HEK293 (cell line): Measurements from ENCODE around the gene ASCL5.
A peak's percentile ranks its signal among the peaks of the same experiment; 100 is the strongest.

Experiments used
- CTCF ChIA-PET: fragments of 350-600 bp; formaldehyde crosslinking; extraction: SDS; loops from one replicate; lab custom pipeline; 2021; ENCODE audit warnings: antibody characterized with exemption; lab: Yijun Ruan, JAX
- POLR2A ChIA-PET: fragments of 300-600 bp; formaldehyde crosslinking; extraction: SDS; loops from one replicate; lab custom pipeline; 2020; ENCODE audit warnings: antibody characterized with exemption, inconsistent platforms; lab: Yijun Ruan, JAX
- H3K27ac ChIP-seq: fragments of 200-500 bp; sonication (Bioruptor generic); 2 replicates; pipeline ENCODE4 v1.5.1; 2014; ENCODE audit warnings: low read depth, low read length, control low read depth, inconsistent platforms; ENCODE audit errors: extremely low read depth
- H3K36me3 ChIP-seq, 2 experiments: fragments of 200-500 bp in 1 of 2; sonication (Bioruptor generic) in 1 of 2; 1 replicate in 1 of 2; 2 replicates in 1 of 2; pipeline ENCODE4 v1.5.1; 2014 to 2017; ENCODE audit warnings: inconsistent platforms in 2 of 2, low read length in 2 of 2; ENCODE audit not compliant: control insufficient read depth in 2 of 2, insufficient read depth in 1 of 2
- H3K4me1 ChIP-seq: fragments of 200-500 bp; sonication (Bioruptor generic); 2 replicates; pipeline ENCODE4 v1.5.1; 2014; ENCODE audit warnings: mild to moderate bottlenecking, low read length, inconsistent platforms; ENCODE audit not compliant: control insufficient read depth, insufficient read depth
- H3K4me3 ChIP-seq: 2 replicates; pipeline ENCODE4 v1.5.1; 2011; ENCODE audit warnings: low read depth, mild to moderate bottlenecking, control low read depth, low read length, moderate library complexity
- H3K9me3 ChIP-seq: fragments of 200-500 bp; sonication (Bioruptor generic); 2 replicates; pipeline ENCODE4 v1.5.1; 2014; ENCODE audit warnings: low read depth, low read length, inconsistent platforms; ENCODE audit not compliant: control insufficient read depth, insufficient read depth
- AEBP2 ChIP-seq: fragments of 450-650 bp; formaldehyde crosslinking; IDR thresholded peaks from 2 replicates; pipeline ENCODE4 v1.5.1; 2016; ENCODE audit warnings: missing biosample characterization, missing genetic modification characterization, borderline replicate concordance
- CTCF ChIP-seq: fragments of 450-650 bp; formaldehyde crosslinking; IDR thresholded peaks from 2 replicates; pipeline ENCODE4 v1.5.1; 2016; ENCODE audit warnings: missing biosample characterization, missing genetic modification characterization
- EGR2 ChIP-seq: fragments of 450-650 bp; formaldehyde crosslinking; IDR thresholded peaks from 2 replicates; pipeline ENCODE4 v1.5.1; 2016; ENCODE audit warnings: low read depth, missing biosample characterization, missing genetic modification characterization
- GLI4 ChIP-seq: fragments of 450-650 bp; formaldehyde crosslinking; IDR thresholded peaks from 2 replicates; pipeline ENCODE4 v1.5.1; 2016; ENCODE audit warnings: missing biosample characterization, missing genetic modification characterization
- IKZF3 ChIP-seq: fragments of 450-650 bp; IDR thresholded peaks from 2 replicates; pipeline ENCODE4 v1.5.0; 2018; ENCODE audit warnings: missing biosample characterization, mild to moderate bottlenecking, missing genetic modification characterization, moderate library complexity
- SCRT2 ChIP-seq: fragments of 450-650 bp; formaldehyde crosslinking; IDR thresholded peaks from 2 replicates; pipeline ENCODE4 v1.5.1; 2016; ENCODE audit warnings: missing biosample characterization, missing genetic modification characterization
- ZBTB21 ChIP-seq: fragments of 450-650 bp; formaldehyde crosslinking; IDR thresholded peaks from 2 replicates; pipeline ENCODE4 v1.5.1; 2017; ENCODE audit warnings: missing biosample characterization, missing genetic modification characterization
- ZBTB6 ChIP-seq: fragments of 450-650 bp; formaldehyde crosslinking; IDR thresholded peaks from 2 replicates; pipeline ENCODE4 v1.5.1; 2017; ENCODE audit warnings: missing biosample characterization, missing genetic modification characterization
- ZFHX2 ChIP-seq: fragments of 450-650 bp; formaldehyde crosslinking; conservative IDR thresholded peaks from 2 replicates; pipeline ENCODE4 v1.5.1; 2016; ENCODE audit warnings: missing biosample characterization, missing genetic modification characterization
- ZFP41 ChIP-seq: fragments of 450-650 bp; formaldehyde crosslinking; IDR thresholded peaks from 2 replicates; pipeline ENCODE4 v1.5.1; 2016; ENCODE audit warnings: missing biosample characterization, missing genetic modification characterization, borderline replicate concordance
- ZFP69B ChIP-seq: fragments of 450-650 bp; formaldehyde crosslinking; IDR thresholded peaks from 2 replicates; pipeline ENCODE4 v1.5.1; 2016; ENCODE audit warnings: missing biosample characterization, missing genetic modification characterization
- ZNF114 ChIP-seq: fragments of 450-650 bp; formaldehyde crosslinking; IDR thresholded peaks from 2 replicates; pipeline ENCODE4 v1.5.0; 2017; ENCODE audit warnings: missing biosample characterization, missing genetic modification characterization
- ZNF174 ChIP-seq: fragments of 450-650 bp; formaldehyde crosslinking; IDR thresholded peaks from 2 replicates; pipeline ENCODE4 v1.5.0; 2017; ENCODE audit warnings: missing biosample characterization, mild to moderate bottlenecking, missing genetic modification characterization
- ZNF510 ChIP-seq: fragments of 450-650 bp; formaldehyde crosslinking; IDR thresholded peaks from 2 replicates; pipeline ENCODE4 v1.5.1; 2018; ENCODE audit warnings: mild to moderate bottlenecking, missing genetic modification characterization, missing biosample characterization; ENCODE audit not compliant: insufficient replicate concordance
- ZNF558 ChIP-seq: fragments of 450-650 bp; formaldehyde crosslinking; IDR thresholded peaks from 2 replicates; pipeline ENCODE4 v1.5.1; 2016; ENCODE audit warnings: missing biosample characterization, missing genetic modification characterization
- ZNF561 ChIP-seq: fragments of 450-650 bp; IDR thresholded peaks from 2 replicates; pipeline ENCODE4 v1.5.1; 2018; ENCODE audit warnings: missing biosample characterization, missing genetic modification characterization, borderline replicate concordance
- ZNF654 ChIP-seq: fragments of 450-650 bp; formaldehyde crosslinking; IDR thresholded peaks from 2 replicates; pipeline ENCODE4 v1.5.1; 2016; ENCODE audit warnings: low read depth, missing biosample characterization, missing genetic modification characterization
- ZNF658 ChIP-seq: fragments of 450-650 bp; formaldehyde crosslinking; IDR thresholded peaks from 2 replicates; pipeline ENCODE4; 2016; ENCODE audit warnings: missing biosample characterization, missing genetic modification characterization
- ZNF660 ChIP-seq: fragments of 450-650 bp; IDR thresholded peaks from 2 replicates; pipeline ENCODE4 v1.5.1; 2018; ENCODE audit warnings: missing biosample characterization, mild to moderate bottlenecking, missing genetic modification characterization
- ZNF670 ChIP-seq: fragments of 450-650 bp; formaldehyde crosslinking; IDR thresholded peaks from 2 replicates; pipeline ENCODE4 v1.5.1; 2016; ENCODE audit warnings: missing biosample characterization, missing genetic modification characterization, low read depth
- ZNF701 ChIP-seq: fragments of 450-650 bp; formaldehyde crosslinking; IDR thresholded peaks from 2 replicates; pipeline ENCODE4 v1.5.1; 2016; ENCODE audit warnings: missing biosample characterization, missing genetic modification characterization
- ZNF843 ChIP-seq: fragments of 450-650 bp; formaldehyde crosslinking; IDR thresholded peaks from 2 replicates; pipeline ENCODE4 v1.5.1; 2016; ENCODE audit warnings: missing biosample characterization, missing genetic modification characterization
- ZSCAN18 ChIP-seq: fragments of 450-650 bp; formaldehyde crosslinking; IDR thresholded peaks from 2 replicates; pipeline ENCODE4 v1.5.1; 2016; ENCODE audit warnings: missing biosample characterization, missing genetic modification characterization

ASCL5 gene

GRCh38 chr1:201149400-201149799 lies 22.4 kb upstream of the ASCL5 start:
- Histone ChIP-seq H3K36me3 (peaks cover 25 to 87% of the 10 kb centered on the region in 2 experiments), H3K4me1 (no peaks in the 10 kb centered on the region; the same call in 1 of the 2 replicates), H3K4me3 (no peak overlapping the region), H3K9me3 (no peaks in the 10 kb centered on the region), H3K27ac (no peak overlapping the region)
- ChIA-PET CTCF (interaction anchor here (0.6 to 2.3 kb wide), 19 partner anchors 9 to 213 kb away, joined by 3 to 9 read pairs (median 4); partner anchors contain the start of genes ASCL5 and IGFN1), POLR2A (interaction anchor here (1.4 to 2.1 kb wide), 2 partner anchors 11 to 22 kb away, joined by 3 to 10 read pairs; no protein-coding TSS in a partner anchor)
- TF ChIP-seq ZNF561 (tag by site-specific recombination) (0 out of 2 replicates have a peak, but pooled peaks have one; percentile 16), ZNF654 (peak; percentile 38; the same call in 1 of the 2 replicates), ZFP69B (tag by site-specific recombination) (no peak), CTCF (0 out of 2 replicates have a peak, but pooled peaks have one; percentile 23)

GRCh38 chr1:201147396-201148015 lies 20.5 kb upstream of the ASCL5 start:
- no peak for TF ChIP-seq ZBTB21 (tag by site-specific recombination)
- peak; percentile 46; the same call in 1 of the 2 replicates for TF ChIP-seq EGR2
- no peak for TF ChIP-seq IKZF3
- 0 out of 2 replicates have a peak, but pooled peaks have one; percentile 17 for TF ChIP-seq ZFHX2
- TF ChIP-seq ZNF558 (tag by site-specific recombination) = no peak
- H3K4me1 ChIP-seq = no peaks in the 10 kb centered on the region
- peaks cover 25 to 100% of the 10 kb centered on the region in 2 experiments for H3K36me3 ChIP-seq
- CTCF ChIA-PET = interaction anchor here (0.7 to 1.6 kb wide), 4 partner anchors 61 to 107 kb away, joined by 3 to 6 read pairs (median 3); no protein-coding TSS in a partner anchor
- H3K27ac ChIP-seq = no peak overlapping the region
- POLR2A ChIA-PET = interaction anchor here (2.1 kb wide), 1 partner anchor 24 kb away, joined by 10 read pairs; no protein-coding TSS in a partner anchor
- H3K9me3 ChIP-seq = no peaks in the 10 kb centered on the region
- no peak overlapping the region for H3K4me3 ChIP-seq

GRCh38 chr1:201146626-201147390 lies 19.8 kb upstream of the ASCL5 start:
- H3K4me1 ChIP-seq = no peaks in the 10 kb centered on the region
- CTCF ChIA-PET = interaction anchor here (0.7 to 1.0 kb wide), 4 partner anchors 57 to 108 kb away, joined by 3 to 6 read pairs (median 4); no protein-coding TSS in a partner anchor
- no peak overlapping the region for H3K4me3 ChIP-seq
- peaks cover 22 to 100% of the 10 kb centered on the region in 2 experiments for H3K36me3 ChIP-seq
- H3K9me3 ChIP-seq = no peaks in the 10 kb centered on the region
- no peak overlapping the region for H3K27ac ChIP-seq
- POLR2A ChIA-PET = interaction anchor here (0.6 kb wide), 1 partner anchor 80 kb away, joined by 3 read pairs; no protein-coding TSS in a partner anchor
- TF ChIP-seq ZNF510 (tag by site-specific recombination) (no peak), ZNF174 (tag by site-specific recombination) (no peak), ZFP41 (tag by site-specific recombination) (no peak), ZNF654 (no peak), ZNF114 (no peak), AEBP2 (tag by site-specific recombination) (no peak), SCRT2 (tag by site-specific recombination) (no peak), ZBTB21 (tag by site-specific recombination) (no peak), ZNF670 (tag by site-specific recombination) (no peak), ZNF660 (tag by site-specific recombination) (no peak), ZNF843 (tag by site-specific recombination) (no peak), ZNF701 (tag by site-specific recombination) (no peak), ZNF658 (tag by site-specific recombination) (no peak), ZSCAN18 (no peak), ZBTB6 (tag by site-specific recombination) (no peak), GLI4 (tag by site-specific recombination) (no peak)
